HCT116 (cell line): ENCODE data around the gene GTF2H2C. TPM values are rescaled to one million over a fixed set of nuclear protein-coding genes. Genes with fewer than 3 reads are reported as not detected.

Experiments
- ATAC-seq: fragments of 200-7000 bp; cut with Tn5 transposase; 2 replicates; pipeline ENCODE4 v1.9.1; 2020; ENCODE audit warnings: mild to moderate bottlenecking, moderate library complexity
- BruUV-seq: library from RNA; stranded (reverse); fragments of 400-500 nt; replicated peaks from 2 replicates; lab custom pipeline; 2021; lab: Mats Ljungman, UMichigan
- CTCF ChIA-PET: fragments of 300-600 bp; sonication (Branson Sonifier 250); formaldehyde crosslinking; loops from one replicate; lab custom pipeline; 2021; ENCODE audit warnings: antibody characterized with exemption; lab: Charles Lee
- POLR2A ChIA-PET: fragments of 300-600, 350-600 bp; sonication (Branson Sonifier 250); formaldehyde crosslinking; loops from one replicate; lab custom pipeline; 2021; ENCODE audit warnings: antibody characterized with exemption; lab: Charles Lee
- RAD21 ChIA-PET, 2 experiments: fragments of 300-600 bp; sonication (Branson Sonifier 250); formaldehyde crosslinking; loops; one replicate each; lab custom pipeline; 2023; ENCODE audit warnings: low total read pairs in 2 of 2; ENCODE audit not compliant: uncharacterized antibody in 2 of 2, unreplicated experiment in 2 of 2, low non-redundant PET in 1 of 2; lab: Charles Lee
- DNase-seq: peaks from one replicate; pipeline ENCODE4 v3.0.0-alpha.2; 2010; ENCODE audit warnings: low read depth, low spot score
- H2AFZ ChIP-seq: fragments of 200-600 bp; shearing (Covaris generic), sonication (generic); 2 replicates; pipeline ENCODE4 v1.6.1; 2017; ENCODE audit warnings: low read depth, mixed run types, mixed read lengths, antibody characterized with exemption, low read length; ENCODE audit not compliant: poor library complexity, severe bottlenecking
- H3K27ac ChIP-seq: 2 replicates; pipeline ENCODE4 v1.5.1; 2012; ENCODE audit warnings: low read depth, low read length
- H3K27me3 ChIP-seq: fragments of 200-600 bp; sonication (generic); 2 replicates; pipeline ENCODE4 v1.6.1; 2016; ENCODE audit warnings: mixed run types, low read length, mixed read lengths; ENCODE audit not compliant: insufficient read depth
- H3K36me3 ChIP-seq, 2 experiments: fragments of 200-500 bp in 1 of 2; fragments of 200-600 bp in 1 of 2; sonication (Bioruptor generic) in 1 of 2; sonication (generic) in 1 of 2; 2 replicates each; pipeline versions ENCODE4 v1.5.1 to v1.6.1; 2014 to 2016; ENCODE audit warnings: low read length in 2 of 2, inconsistent platforms in 1 of 2, mixed read lengths in 1 of 2, mixed run types in 1 of 2; ENCODE audit not compliant: insufficient read depth in 2 of 2, control insufficient read depth in 1 of 2
- H3K4me1 ChIP-seq, 2 experiments: fragments of 200-600 bp in 1 of 2; sonication (generic) in 1 of 2; 2 replicates each; pipeline versions ENCODE4 v1.5.1 to v1.6.1; 2012 to 2017; ENCODE audit warnings: low read length in 2 of 2, inconsistent platforms in 1 of 2, mild to moderate bottlenecking in 1 of 2, mixed read lengths in 1 of 2, mixed run types in 1 of 2, moderate library complexity in 1 of 2; ENCODE audit not compliant: insufficient read depth in 2 of 2, control insufficient read depth in 1 of 2
- H3K4me2 ChIP-seq: fragments of 200-600 bp; sonication (generic); 2 replicates; pipeline ENCODE4 v1.6.1; 2017; ENCODE audit warnings: mixed run types, low read length, mixed read lengths
- H3K4me3 ChIP-seq, 2 experiments: fragments of 200-600 bp in 1 of 2; sonication (generic) in 1 of 2; replicated peaks in 1 of 2; 2 replicates each; pipeline ENCODE4 v1.5.1; 2011 to 2016; ENCODE audit warnings: low read length in 2 of 2, control low read depth in 1 of 2, low read depth in 1 of 2, mild to moderate bottlenecking in 1 of 2, mixed read lengths in 1 of 2, mixed run types in 1 of 2
- H3K79me2 ChIP-seq: fragments of 200-600 bp; sonication (generic); 2 replicates; pipeline ENCODE4 v1.6.1; 2017; ENCODE audit warnings: mild to moderate bottlenecking, mixed run types, low read length, moderate library complexity, mixed read lengths; ENCODE audit not compliant: insufficient read depth
- H3K9ac ChIP-seq: fragments of 200-600 bp; sonication (generic); 2 replicates; pipeline ENCODE4 v1.6.1; 2016; ENCODE audit warnings: low read length, mixed read lengths
- H3K9me2 ChIP-seq: fragments of 200-600 bp; sonication (generic), shearing (Covaris generic); 2 replicates; pipeline ENCODE4 v1.6.1; 2017; ENCODE audit warnings: mixed run types, mild to moderate bottlenecking, moderate library complexity; ENCODE audit not compliant: insufficient read depth
- H3K9me3 ChIP-seq, 2 experiments: fragments of 200-500 bp in 1 of 2; fragments of 200-600 bp in 1 of 2; sonication (Bioruptor generic) in 1 of 2; sonication (generic) in 1 of 2; 2 replicates each; pipeline ENCODE4 v1.6.1; 2014 to 2017; ENCODE audit warnings: low read length in 2 of 2, mixed read lengths in 2 of 2, inconsistent platforms in 1 of 2, low read depth in 1 of 2, mild to moderate bottlenecking in 1 of 2, mixed run types in 1 of 2, moderate library complexity in 1 of 2; ENCODE audit not compliant: control insufficient read depth in 1 of 2, insufficient read depth in 1 of 2
- H4K20me1 ChIP-seq: fragments of 200-600 bp; sonication (generic), shearing (Covaris generic); 2 replicates; pipeline ENCODE4 v1.6.1; 2017; ENCODE audit warnings: mixed run types, mild to moderate bottlenecking, moderate library complexity; ENCODE audit not compliant: insufficient read depth
- CBX3 ChIP-seq: IDR thresholded peaks from 2 replicates; pipeline ENCODE4 v1.6.1; 2012; ENCODE audit warnings: low read depth
- CEBPB ChIP-seq: IDR thresholded peaks from 2 replicates; pipeline ENCODE4 v1.6.1; 2012; ENCODE audit warnings: low read depth
- CTCF ChIP-seq, 3 experiments: fragments of 200-600 bp in 1 of 3; sonication (generic) in 1 of 3; IDR thresholded peaks in 2 of 3; conservative IDR thresholded peaks in 1 of 3; 2 replicates each; pipeline ENCODE4 v1.5.1; 2012 to 2017; ENCODE audit warnings: low read depth in 2 of 3, low read length in 2 of 3, antibody characterized with exemption in 1 of 3, borderline replicate concordance in 1 of 3, control low read depth in 1 of 3, mild to moderate bottlenecking in 1 of 3, mixed read lengths in 1 of 3, mixed run types in 1 of 3, moderate library complexity in 1 of 3; ENCODE audit not compliant: insufficient read depth in 1 of 3
- EGR1 ChIP-seq: IDR thresholded peaks from 2 replicates; pipeline ENCODE4 v1.6.1; 2012; ENCODE audit warnings: low read depth
- EZH2 ChIP-seq: fragments of 200-600 bp; sonication (generic); IDR thresholded peaks from 2 replicates; pipeline ENCODE4 v1.6.1; 2017; ENCODE audit warnings: antibody characterized with exemption, mixed run types
- EZH2phosphoT487 ChIP-seq: fragments of 200-600 bp; IDR thresholded peaks from 2 replicates; pipeline ENCODE4 v1.6.1; 2018; ENCODE audit warnings: antibody characterized with exemption, borderline replicate concordance
- RAD21 ChIP-seq: IDR thresholded peaks from 2 replicates; pipeline ENCODE4 v1.6.1; 2012; ENCODE audit warnings: low read depth, mild to moderate bottlenecking
- SIN3A ChIP-seq: IDR thresholded peaks from 2 replicates; pipeline ENCODE4 v1.6.1; 2012; ENCODE audit warnings: low read depth
- SRF ChIP-seq: IDR thresholded peaks from 2 replicates; pipeline ENCODE4 v1.6.1; 2012; ENCODE audit warnings: low read depth
- TCF7L2 ChIP-seq: IDR thresholded peaks from 2 replicates; pipeline ENCODE4 v1.7.0; 2011; ENCODE audit warnings: borderline replicate concordance, inconsistent platforms; ENCODE audit not compliant: insufficient read depth, insufficient read length; ENCODE audit errors: extremely low read depth
- YY1 ChIP-seq: IDR thresholded peaks from 2 replicates; pipeline ENCODE4 v1.6.1; 2011; ENCODE audit warnings: low read length, low read depth, moderate library complexity, mild to moderate bottlenecking; ENCODE audit not compliant: insufficient replicate concordance; ENCODE audit errors: extremely low read depth
- ZFX ChIP-seq: fragments of 450-650 bp; IDR thresholded peaks from 2 replicates; pipeline ENCODE4 v1.6.1; 2017
- intact Hi-C: fragments of 100-400 bp; cut with micrococcal nuclease; formaldehyde crosslinking; loops from 2 replicates; pipeline ENCODE4 v1.10.0; 2022
- total RNA-seq: library from RNA; stranded (reverse); gene quantifications from one replicate; pipeline ENCODE4 v1.2.1, GENCODE V29; 2021; ENCODE audit not compliant: unreplicated experiment

GTF2H2C gene
- total RNA-seq, 1 experiment from 2014 or later = 65.2 TPM

GRCh38 chr5:69519285-69519684, 40.7 kb upstream of the GTF2H2C start:
- H3K27me3 ChIP-seq = no peaks in the 10 kb centered on the region
- ChIA-PET POLR2A (no interaction called here), RAD21 (no interaction called here), CTCF (no interaction called here)
- intact Hi-C loops = no loop called here
- peaks cover 50% of the 10 kb centered on the region in 2 experiments for H3K4me1 ChIP-seq
- no TSS peak for BruUV-seq
- no peak for DNase-seq
- H3K9ac ChIP-seq = no peak overlapping the region
- no peak overlapping the region for H3K27ac ChIP-seq
- H3K4me3 ChIP-seq = no peak overlapping the region
- ATAC-seq = no peak
- no peaks in the 10 kb centered on the region; the same call in 1 of the 2 replicates for H4K20me1 ChIP-seq
- no peaks in the 10 kb centered on the region for H3K9me3 ChIP-seq
- TF ChIP-seq YY1 = no peak
- TF ChIP-seq RAD21 = no peak
- TF ChIP-seq EZH2phosphoT487 = no peak
- no peak for TF ChIP-seq SIN3A
- TF ChIP-seq CEBPB = no peak
- no peak for TF ChIP-seq EGR1
- no peak for TF ChIP-seq ZFX
- TF ChIP-seq TCF7L2 = no peak
- TF ChIP-seq EZH2 = no peak
- TF ChIP-seq SRF = no peak
- TF ChIP-seq CBX3 = no peak
- no peak for TF ChIP-seq CTCF (IDR thresholded peaks at IDR 0.05 in 2 of 3, conservative IDR thresholded peaks at IDR 0.05 in 1 of 3; ENCODE audit: borderline replicate concordance in 1 of 3, insufficient read depth in 1 of 3, low read depth in 2 of 3, low read length in 2 of 3)
- no peaks in the 10 kb centered on the region for H3K9me2 ChIP-seq
- peaks cover 34% of the 10 kb centered on the region for H3K79me2 ChIP-seq
- H3K36me3 ChIP-seq = no peaks in the 10 kb centered on the region
- H3K4me2 ChIP-seq = no peak overlapping the region
- no peak overlapping the region for H2AFZ ChIP-seq
